ENCODE measurements around the gene GGTLC1.

The GGTLC1 gene

GRCh38 chr20:23943304-23943703 is 45.3 kb downstream of the GGTLC1 start:
- TF ChIP-seq ZNF274 (IDR thresholded peaks at IDR 0.05; ENCODE audit: low read depth, low read length) = no peak
- no peak overlapping the region for H3K4me3 ChIP-seq (ENCODE audit: low read length)

GRCh38 chr20:23939641-23940040 is 48.9 kb downstream of the GGTLC1 start:
- H3K4me3 ChIP-seq (ENCODE audit: low read length) = no peak overlapping the region
- no peak for TF ChIP-seq ZNF274 (IDR thresholded peaks at IDR 0.05; ENCODE audit: low read depth, low read length)

GRCh38 chr20:23939063-23939462 is 49.5 kb downstream of the GGTLC1 start:
- no peak overlapping the region for H3K4me3 ChIP-seq (ENCODE audit: low read length)

DNA sequence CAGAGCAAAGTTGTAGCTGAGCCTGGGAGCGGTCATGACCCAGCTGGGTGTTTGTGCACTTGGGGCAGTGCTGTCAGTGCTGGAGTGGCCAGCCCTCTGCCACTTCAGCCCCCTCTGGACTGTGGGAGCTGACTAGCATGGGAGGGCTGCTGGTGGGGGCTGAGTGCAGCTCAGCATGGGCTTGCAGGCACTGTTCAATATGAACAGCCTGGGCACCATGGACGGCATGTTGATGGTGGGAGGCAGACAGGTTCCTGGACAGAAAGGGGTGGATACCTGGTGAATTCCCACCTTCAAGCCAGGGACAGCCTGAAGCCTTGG is 50.5 kb downstream of the GGTLC1 start:
- H3K4me3 ChIP-seq (ENCODE audit: low read length) = no peak overlapping the region
- no peak for TF ChIP-seq ZNF274 (IDR thresholded peaks at IDR 0.05; ENCODE audit: low read depth, low read length)

More at GRCh38 chr20:23939063-23939462, 49.5 kb downstream of the GGTLC1 start:
- TF ChIP-seq ZNF274 (IDR thresholded peaks at IDR 0.05; ENCODE audit: low read depth, low read length) = no peak

GRCh38 chr20:23937303-23938117 is 51.1 kb downstream of the GGTLC1 start:
- no peak for TF ChIP-seq ZNF274 (IDR thresholded peaks at IDR 0.05; ENCODE audit: low read depth, low read length)

More at GRCh38 chr20:23937303-23938117, 51.1 kb downstream of the GGTLC1 start:
- no peak overlapping the region for H3K4me3 ChIP-seq (ENCODE audit: low read length)
